ENCODE results near the gene CYP8B1. TPM values are rescaled to one million over a fixed set of nuclear protein-coding genes. Genes with fewer than 3 reads are reported as not detected.

Gene CYP8B1
- total RNA-seq, 2 donors from 2014 or later = not detected

DNA sequence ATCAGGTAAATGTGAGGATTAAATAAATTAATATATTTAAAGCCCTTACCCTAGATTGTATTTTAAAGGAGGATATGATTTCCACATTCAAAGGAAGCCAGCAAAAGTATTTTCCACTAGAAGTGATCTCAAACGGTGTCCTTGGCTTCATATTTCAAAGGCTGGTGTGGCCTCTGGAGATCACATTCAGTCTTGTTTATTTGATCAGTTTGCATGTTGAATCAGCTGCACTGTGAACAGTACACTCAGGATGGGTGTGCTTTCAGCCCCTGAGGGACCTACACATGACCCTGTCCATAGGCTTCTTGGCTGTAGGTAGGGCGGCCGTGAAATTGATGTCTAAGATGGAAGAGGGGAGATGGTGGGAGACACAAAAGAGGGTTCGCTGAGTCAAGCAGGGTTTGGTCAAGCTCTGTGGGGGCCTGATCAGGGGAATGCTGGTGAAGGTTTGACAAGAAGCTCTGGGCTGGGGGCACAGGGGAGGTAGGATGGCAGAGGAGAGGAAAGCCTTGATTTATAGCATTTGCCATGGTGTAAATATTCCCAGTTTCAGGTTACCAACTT is 21.9 kb downstream of the CYP8B1 start:
- no peak for TF ChIP-seq POLR2AphosphoS5 (IDR thresholded peaks at IDR 0.05)
- TF ChIP-seq, protein P1, sequence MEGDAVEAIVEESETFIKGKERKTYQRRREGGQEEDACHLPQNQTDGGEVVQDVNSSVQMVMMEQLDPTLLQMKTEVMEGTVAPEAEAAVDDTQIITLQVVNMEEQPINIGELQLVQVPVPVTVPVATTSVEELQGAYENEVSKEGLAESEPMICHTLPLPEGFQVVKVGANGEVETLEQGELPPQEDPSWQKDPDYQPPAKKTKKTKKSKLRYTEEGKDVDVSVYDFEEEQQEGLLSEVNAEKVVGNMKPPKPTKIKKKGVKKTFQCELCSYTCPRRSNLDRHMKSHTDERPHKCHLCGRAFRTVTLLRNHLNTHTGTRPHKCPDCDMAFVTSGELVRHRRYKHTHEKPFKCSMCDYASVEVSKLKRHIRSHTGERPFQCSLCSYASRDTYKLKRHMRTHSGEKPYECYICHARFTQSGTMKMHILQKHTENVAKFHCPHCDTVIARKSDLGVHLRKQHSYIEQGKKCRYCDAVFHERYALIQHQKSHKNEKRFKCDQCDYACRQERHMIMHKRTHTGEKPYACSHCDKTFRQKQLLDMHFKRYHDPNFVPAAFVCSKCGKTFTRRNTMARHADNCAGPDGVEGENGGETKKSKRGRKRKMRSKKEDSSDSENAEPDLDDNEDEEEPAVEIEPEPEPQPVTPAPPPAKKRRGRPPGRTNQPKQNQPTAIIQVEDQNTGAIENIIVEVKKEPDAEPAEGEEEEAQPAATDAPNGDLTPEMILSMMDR (IDR thresholded peaks at IDR 0.05) = no peak
- TF ChIP-seq POLR2A (IDR thresholded peaks at IDR 0.05) = no peak
- DNase-seq (ENCODE audit: low spot score) = no peak
- Histone ChIP-seq H3K4me3 (no peak overlapping the region), H3K36me3 (no peaks in the 10 kb centered on the region), H3K4me1 (replicated peaks) (no peaks in the 10 kb centered on the region), H3K9me3 (no peaks in the 10 kb centered on the region), H3K27ac (no peak overlapping the region), H3K27me3 (replicated peaks; ENCODE audit: insufficient read depth) (no peaks in the 10 kb centered on the region)
- WGBS = 67% methylated on average over 4 of the region's 4 CpGs
- intact Hi-C loops (cut with DNase I) = no loop called here

DNA sequence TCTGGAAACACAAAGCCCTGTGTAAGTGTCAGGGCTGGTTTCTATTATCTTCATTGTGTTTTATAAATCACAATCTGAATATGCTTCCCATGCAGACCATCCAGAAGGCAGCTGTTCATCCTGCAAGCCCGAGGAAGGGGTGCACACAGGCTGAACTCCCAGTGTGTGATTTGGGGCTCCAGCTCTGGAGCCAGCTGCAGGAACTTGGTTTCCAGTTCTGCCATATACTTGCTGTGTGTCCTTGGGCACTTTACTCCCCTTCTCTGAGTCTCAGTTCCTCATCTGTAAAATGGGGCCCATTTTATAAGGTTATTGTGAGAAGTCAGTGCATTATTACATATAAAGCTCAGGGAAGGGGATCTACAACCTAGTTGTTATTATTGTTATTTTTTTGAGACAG is 22.6 kb downstream of the CYP8B1 start:
- Histone ChIP-seq H3K4me3 (no peak overlapping the region), H3K4me1 (replicated peaks) (no peaks in the 10 kb centered on the region), H3K27ac (no peak overlapping the region), H3K36me3 (no peaks in the 10 kb centered on the region), H3K27me3 (replicated peaks; ENCODE audit: insufficient read depth) (no peaks in the 10 kb centered on the region), H3K9me3 (no peaks in the 10 kb centered on the region)
- TF ChIP-seq, protein P1 (IDR thresholded peaks at IDR 0.05) = no peak
- TF ChIP-seq POLR2A (IDR thresholded peaks at IDR 0.05) = no peak
- no peak for TF ChIP-seq POLR2AphosphoS5 (IDR thresholded peaks at IDR 0.05)
- no peak for DNase-seq (ENCODE audit: low spot score)
- intact Hi-C loops (cut with DNase I) = no loop called here
- WGBS = 79% methylated on average over 1 of the region's 1 CpG

DNA sequence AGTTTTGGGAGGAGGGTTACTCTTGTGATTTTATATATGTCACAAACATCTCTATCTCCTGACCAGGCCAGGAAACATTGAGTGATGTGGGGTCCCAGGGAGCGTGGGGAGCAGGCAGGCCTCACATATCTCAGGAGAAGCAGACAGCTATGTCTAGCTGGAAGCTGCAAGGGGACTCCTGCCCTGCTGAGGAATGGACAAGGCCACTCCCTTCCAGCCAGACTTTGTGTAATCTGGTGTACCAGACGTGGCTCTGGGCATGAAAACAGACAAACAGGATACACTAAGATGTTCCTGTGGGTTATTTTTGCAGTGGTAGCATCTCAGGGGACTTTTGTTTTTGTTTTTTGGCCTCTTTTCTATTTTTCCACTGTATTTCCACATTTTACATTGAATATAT is 23.2 kb downstream of the CYP8B1 start:
- intact Hi-C loops (cut with DNase I) = no loop called here
- 54% methylated on average over 2 of the region's 2 CpGs for WGBS
- no peak for TF ChIP-seq POLR2A (IDR thresholded peaks at IDR 0.05)
- no peak for TF ChIP-seq POLR2AphosphoS5 (IDR thresholded peaks at IDR 0.05)
- TF ChIP-seq, protein P1 (IDR thresholded peaks at IDR 0.05) = no peak

GRCh38 chr3:42851228-42851834 is 24.3 kb downstream of the CYP8B1 start:
- Histone ChIP-seq H3K36me3 (no peaks in the 10 kb centered on the region), H3K4me3 (no peak overlapping the region), H3K4me1 (replicated peaks) (no peaks in the 10 kb centered on the region), H3K27ac (no peak overlapping the region), H3K9me3 (no peaks in the 10 kb centered on the region), H3K27me3 (replicated peaks; ENCODE audit: insufficient read depth) (no peaks in the 10 kb centered on the region)
- no peak for DNase-seq (ENCODE audit: low spot score)
- 85% methylated on average over 6 of the region's 6 CpGs for WGBS
- intact Hi-C loops (cut with DNase I) = no loop called here
- TF ChIP-seq POLR2A (IDR thresholded peaks at IDR 0.05) (no peak), POLR2AphosphoS5 (IDR thresholded peaks at IDR 0.05) (no peak)
- TF ChIP-seq, protein P1 (IDR thresholded peaks at IDR 0.05) = no peak

More for the DNA sequence above, 23.2 kb downstream of the CYP8B1 start:
- H3K36me3 ChIP-seq = no peaks in the 10 kb centered on the region
- H3K27me3 ChIP-seq (replicated peaks; ENCODE audit: insufficient read depth) = no peaks in the 10 kb centered on the region
- H3K9me3 ChIP-seq = no peaks in the 10 kb centered on the region
- H3K27ac ChIP-seq = no peak overlapping the region
- no peaks in the 10 kb centered on the region for H3K4me1 ChIP-seq (replicated peaks)
- H3K4me3 ChIP-seq = no peak overlapping the region
- no peak for DNase-seq (ENCODE audit: low spot score)

- no peak for DNase-seq (ENCODE audit: low spot score)
- Histone ChIP-seq H3K4me3 (no peak overlapping the region), H3K27me3 (replicated peaks; ENCODE audit: insufficient read depth) (no peaks in the 10 kb centered on the region), H3K4me1 (replicated peaks) (no peaks in the 10 kb centered on the region), H3K9me3 (no peaks in the 10 kb centered on the region), H3K36me3 (no peaks in the 10 kb centered on the region), H3K27ac (no peak overlapping the region)
- TF ChIP-seq POLR2A (IDR thresholded peaks at IDR 0.05) (no peak), POLR2AphosphoS5 (IDR thresholded peaks at IDR 0.05) (no peak)
- TF ChIP-seq, protein P1 (IDR thresholded peaks at IDR 0.05) = no peak
- intact Hi-C loops (cut with DNase I) = no loop called here
- 93% methylated on average over 3 of the region's 3 CpGs for WGBS
These were observed 25.4 kb downstream of the CYP8B1 start for GRCh38 chr3:42850263-42850662.

All from prostate gland (tissue), 2 donors.